B cell (primary cell): ENCODE data around the gene HOXA1. TPM values are rescaled to one million over a fixed set of nuclear protein-coding genes. Genes with fewer than 3 reads are reported as not detected.

ENCODE experiments used
- ATAC-seq: fragments of 200-7000 bp; cut with Tn5 transposase; one replicate; pipeline ENCODE4 v1.10.0; 2021; ENCODE audit warnings: low read depth, mild to moderate bottlenecking, moderate number of reproducible peaks, moderate library complexity
- CTCF ChIA-PET: fragments of 350-600 bp; sonication (Branson Sonifier 250); formaldehyde crosslinking; loops from one replicate; lab custom pipeline; 2021; ENCODE audit warnings: antibody characterized with exemption, inconsistent platforms; lab: Charles Lee
- POLR2A ChIA-PET: fragments of 350-600 bp; sonication (Branson Sonifier 250); formaldehyde crosslinking; loops from one replicate; lab custom pipeline; 2021; ENCODE audit warnings: antibody characterized with exemption; lab: Charles Lee
- DNase-seq: peaks from one replicate; pipeline ENCODE4 v3.0.0; 2013
- H2AFZ ChIP-seq: 2 replicates; pipeline ENCODE4 v1.6.1; 2012; ENCODE audit warnings: mild to moderate bottlenecking, low read depth, low read length; ENCODE audit not compliant: insufficient read depth, poor library complexity, severe bottlenecking
- H3K27ac ChIP-seq, 2 donors: 1 replicate in 1 of 2; 2 replicates in 1 of 2; pipeline ENCODE4 v1.5.1; 2012 to 2013; ENCODE audit warnings: low read length in 2 of 2, mild to moderate bottlenecking in 2 of 2, moderate library complexity in 1 of 2
- H3K27me3 ChIP-seq, 4 experiments: fragments of 200-600 bp in 1 of 4; sonication (generic) in 1 of 4; replicated peaks in 1 of 4; 1 replicate in 2 of 4; 2 replicates in 2 of 4; pipeline versions ENCODE4 v1.6.1 to v1.7.0; 2013 to 2016; ENCODE audit warnings: low read length in 3 of 4, mild to moderate bottlenecking in 2 of 4, mixed read lengths in 1 of 4, moderate library complexity in 1 of 4; ENCODE audit not compliant: insufficient read depth in 4 of 4, control insufficient read depth in 3 of 4; ENCODE audit errors: control extremely low read depth in 1 of 4
- H3K36me3 ChIP-seq, 2 experiments: replicated peaks in 1 of 2; 1 replicate in 1 of 2; 2 replicates in 1 of 2; pipeline versions ENCODE4 v1.6.1 to v1.7.1; 2013; ENCODE audit warnings: low read length in 1 of 2; ENCODE audit not compliant: insufficient read depth in 2 of 2, control insufficient read depth in 1 of 2; ENCODE audit errors: control extremely low read depth in 1 of 2, extremely low read depth in 1 of 2
- H3K4me1 ChIP-seq, 2 donors: fragments of 200-600 bp in 1 of 2; sonication (generic) in 1 of 2; 1 replicate in 1 of 2; 2 replicates in 1 of 2; pipeline versions ENCODE4 v1.5.1 to v1.6.1; 2013 to 2017; ENCODE audit warnings: low read length in 2 of 2; ENCODE audit not compliant: control insufficient read depth in 2 of 2, insufficient read depth in 2 of 2
- H3K4me2 ChIP-seq: replicated peaks from 2 replicates; pipeline ENCODE3; 2012; ENCODE audit warnings: mild to moderate bottlenecking, low read depth, low read length; ENCODE audit not compliant: poor library complexity, severe bottlenecking
- H3K4me3 ChIP-seq, 5 experiments: fragments of 200-600 bp in 1 of 5; sonication (generic) in 1 of 5; 1 replicate in 3 of 5; 2 replicates in 2 of 5; pipeline versions ENCODE4 v1.5.1 to v1.7.0; 2011 to 2016; ENCODE audit warnings: low read length in 4 of 5, mild to moderate bottlenecking in 4 of 5, low read depth in 2 of 5, control low read depth in 1 of 5, moderate library complexity in 1 of 5; ENCODE audit not compliant: insufficient read depth in 1 of 5; ENCODE audit errors: control extremely low read depth in 1 of 5, extremely low read depth in 1 of 5
- H3K79me2 ChIP-seq: fragments of 200-600 bp; sonication (generic); one replicate; pipeline ENCODE4 v1.6.0; 2016; ENCODE audit warnings: low read length; ENCODE audit not compliant: control insufficient read depth, insufficient read depth
- H3K9ac ChIP-seq: fragments of 200-600 bp; sonication (generic); 2 replicates; pipeline ENCODE4 v1.6.1; 2017; ENCODE audit warnings: mild to moderate bottlenecking, low read length, moderate library complexity
- H3K9me3 ChIP-seq, 3 donors: one replicate each; pipeline versions ENCODE4 v1.6.1 to v1.7.1; 2013; ENCODE audit warnings: low read length in 2 of 3; ENCODE audit not compliant: control insufficient read depth in 2 of 3, insufficient read depth in 1 of 3; ENCODE audit errors: control extremely low read depth in 1 of 3
- H4K20me1 ChIP-seq: 2 replicates; pipeline ENCODE4 v1.6.0; 2012; ENCODE audit warnings: mild to moderate bottlenecking, low read length; ENCODE audit not compliant: insufficient read depth, control insufficient read depth, poor library complexity, severe bottlenecking
- H3K27ac Mint-ChIP-seq: one replicate; pipeline ENCODE4 v1.8.0; 2021; ENCODE audit warnings: mixed read lengths
- H3K27me3 Mint-ChIP-seq: one replicate; pipeline ENCODE4 v1.8.0; 2021; ENCODE audit warnings: mixed read lengths
- H3K4me1 Mint-ChIP-seq: one replicate; pipeline ENCODE4 v1.8.0; 2021; ENCODE audit warnings: mixed read lengths
- H3K4me3 Mint-ChIP-seq: one replicate; pipeline ENCODE4 v1.8.0; 2021; ENCODE audit warnings: mixed read lengths
- H3K9me3 Mint-ChIP-seq: one replicate; pipeline ENCODE4 v1.8.0; 2022; ENCODE audit warnings: mixed read lengths; ENCODE audit not compliant: insufficient read depth
- EZH2 ChIP-seq: IDR thresholded peaks from 2 replicates; pipeline ENCODE4 v1.6.1; 2012; ENCODE audit warnings: borderline replicate concordance, low read depth, mild to moderate bottlenecking, moderate library complexity, low read length; ENCODE audit not compliant: insufficient read depth, poor library complexity, severe bottlenecking
- WGBS: methylation state at CpG from one replicate; pipeline ENCODE4 v1.1.5; 2013; ENCODE audit warnings: missing lambda C conversion rate; ENCODE audit not compliant: insufficient coverage; 5-methylcytosine and 5-hydroxymethylcytosine counted together
- intact Hi-C: fragments of 100-400 bp; cut with micrococcal nuclease; formaldehyde crosslinking; loops from one replicate; pipeline ENCODE4 v1.10.0; 2022
- polyA plus RNA-seq: library from polyadenylated mRNA; depleted of rRNA; stranded (reverse); fragments of >200 nt; gene quantifications from 2 replicates; pipeline ENCODE4 v1.2.3, GENCODE V29; 2012
- total RNA-seq, 2 donors: library from RNA; stranded (reverse); fragments of 120-200 nt in 1 of 2; gene quantifications; 1 replicate in 1 of 2; 2 replicates in 1 of 2; pipeline versions ENCODE4 v1.2.3 to v1.2.4, GENCODE V29; 2013 to 2022
- TF ChIP-seq, protein P1 (sequence below): fragments of 200-600 bp; IDR thresholded peaks from one replicate; pipeline ENCODE4 v1.8.0; 2022; ENCODE audit warnings: antibody characterized with exemption, mild to moderate bottlenecking

HOXA1 gene
- total and polyA plus RNA-seq, 2 donors (not counting 1 experiment from before 2014, with no cell fraction given), result 0.13 to 0.37 TPM

DNA sequence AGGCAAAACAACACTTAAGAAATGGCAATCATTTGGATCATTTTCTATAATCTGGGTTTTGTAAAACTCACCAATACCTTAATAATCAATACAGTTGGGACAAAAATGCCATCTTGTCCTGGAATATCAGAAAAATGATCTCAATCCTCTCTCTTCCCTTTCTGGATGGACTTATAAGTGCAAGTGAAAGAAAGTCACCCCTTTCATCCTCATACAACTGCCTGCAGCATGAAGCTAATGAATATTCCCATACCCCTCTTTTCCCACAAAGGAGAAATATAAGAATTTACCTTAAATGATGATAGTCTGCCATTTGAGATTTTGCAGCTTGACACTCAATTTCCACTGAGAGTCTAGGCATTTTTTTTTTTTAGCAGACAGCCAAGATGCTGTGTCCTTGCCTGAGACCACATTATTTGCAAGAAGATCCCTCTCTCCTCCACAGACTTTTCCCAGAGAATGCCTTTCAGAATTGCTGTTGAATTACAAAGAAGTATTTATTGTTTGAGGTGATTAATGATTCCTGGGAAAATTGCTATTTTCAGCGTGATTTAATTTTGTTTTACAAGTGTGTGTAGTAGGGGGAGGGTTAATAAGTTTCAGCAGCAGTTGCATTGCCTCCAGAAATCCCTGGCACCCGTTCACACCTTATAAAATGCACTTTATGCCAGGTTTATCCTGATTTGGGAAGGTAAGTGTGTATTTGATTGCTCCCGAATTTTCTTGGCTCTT is 31.0 kb upstream of the HOXA1 start:
- Mint-ChIP-seq H3K27me3 (peaks cover 46% of the 10 kb centered on the region), H3K9me3 (peaks cover 2% of the 10 kb centered on the region), H3K27ac (no peak overlapping the region), H3K4me1 (no peaks in the 10 kb centered on the region), H3K4me3 (no peak overlapping the region)
- no peak overlapping the region for H3K27ac ChIP-seq
- H3K9me3 ChIP-seq, result peaks cover 0 to 16% (median 0%) of the 10 kb centered on the region in 3 donors
- H2AFZ ChIP-seq, result no peak overlapping the region
- H3K4me2 ChIP-seq, result no peak overlapping the region
- peaks cover 0 to 6% (median 2%) of the 10 kb centered on the region in 4 experiments for H3K27me3 ChIP-seq
- POLR2A ChIA-PET, result no interaction called here
- no peaks in the 10 kb centered on the region for H3K4me1 ChIP-seq
- CTCF ChIA-PET, result no interaction called here
- intact Hi-C loops, result no loop called here
- WGBS, result no CpG with 5 or more reads among the region's 3 CpGs
- DNase-seq (no peak), ATAC-seq (no peak)
- no peak overlapping the region for H3K4me3 ChIP-seq
- no peak for TF ChIP-seq EZH2
- TF ChIP-seq, protein P1, sequence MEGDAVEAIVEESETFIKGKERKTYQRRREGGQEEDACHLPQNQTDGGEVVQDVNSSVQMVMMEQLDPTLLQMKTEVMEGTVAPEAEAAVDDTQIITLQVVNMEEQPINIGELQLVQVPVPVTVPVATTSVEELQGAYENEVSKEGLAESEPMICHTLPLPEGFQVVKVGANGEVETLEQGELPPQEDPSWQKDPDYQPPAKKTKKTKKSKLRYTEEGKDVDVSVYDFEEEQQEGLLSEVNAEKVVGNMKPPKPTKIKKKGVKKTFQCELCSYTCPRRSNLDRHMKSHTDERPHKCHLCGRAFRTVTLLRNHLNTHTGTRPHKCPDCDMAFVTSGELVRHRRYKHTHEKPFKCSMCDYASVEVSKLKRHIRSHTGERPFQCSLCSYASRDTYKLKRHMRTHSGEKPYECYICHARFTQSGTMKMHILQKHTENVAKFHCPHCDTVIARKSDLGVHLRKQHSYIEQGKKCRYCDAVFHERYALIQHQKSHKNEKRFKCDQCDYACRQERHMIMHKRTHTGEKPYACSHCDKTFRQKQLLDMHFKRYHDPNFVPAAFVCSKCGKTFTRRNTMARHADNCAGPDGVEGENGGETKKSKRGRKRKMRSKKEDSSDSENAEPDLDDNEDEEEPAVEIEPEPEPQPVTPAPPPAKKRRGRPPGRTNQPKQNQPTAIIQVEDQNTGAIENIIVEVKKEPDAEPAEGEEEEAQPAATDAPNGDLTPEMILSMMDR, result no peak
- no peaks in the 10 kb centered on the region for H3K79me2 ChIP-seq
- no peak overlapping the region for H3K9ac ChIP-seq
- no peaks in the 10 kb centered on the region for H3K36me3 ChIP-seq
- H4K20me1 ChIP-seq, result no peaks in the 10 kb centered on the region

DNA sequence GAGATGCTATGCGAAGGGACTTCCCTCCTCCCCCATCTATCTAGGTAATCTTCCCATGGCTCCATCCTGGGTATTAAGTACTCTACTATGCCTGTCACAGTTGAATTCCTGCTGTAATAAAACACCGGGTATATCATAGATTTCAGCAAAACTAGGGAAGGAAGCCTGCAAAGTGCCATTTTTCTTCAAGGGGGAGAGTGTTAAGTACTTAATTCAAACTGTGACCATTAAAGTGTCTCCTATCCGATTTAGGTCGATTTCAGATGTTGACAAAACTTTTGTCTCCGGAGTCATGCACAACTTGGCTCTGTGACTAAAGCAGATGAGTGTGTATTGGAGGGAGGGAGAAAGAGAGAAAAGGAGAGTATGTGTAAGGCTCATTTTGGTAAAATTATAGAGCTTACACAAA is 30.2 kb upstream of the HOXA1 start:
- no peak overlapping the region for H3K27ac ChIP-seq
- intact Hi-C loops, result no loop called here
- ATAC-seq, result no peak
- 88% methylated on average over 4 of the region's 5 CpGs for WGBS
- no peak for DNase-seq
- H4K20me1 ChIP-seq, result no peaks in the 10 kb centered on the region
- H3K4me1 ChIP-seq, result no peaks in the 10 kb centered on the region
- H3K79me2 ChIP-seq, result no peaks in the 10 kb centered on the region
- Mint-ChIP-seq H3K27me3 (peaks cover 40% of the 10 kb centered on the region), H3K27ac (no peak overlapping the region), H3K9me3 (peaks cover 2% of the 10 kb centered on the region), H3K4me1 (no peaks in the 10 kb centered on the region), H3K4me3 (no peak overlapping the region)
- no peak overlapping the region for H2AFZ ChIP-seq
- no peak overlapping the region for H3K4me2 ChIP-seq
- peaks cover 0 to 4% (median 2%) of the 10 kb centered on the region in 4 experiments for H3K27me3 ChIP-seq
- H3K9me3 ChIP-seq, result peaks cover 0 to 13% (median 0%) of the 10 kb centered on the region in 3 donors
- H3K4me3 ChIP-seq, result no peak overlapping the region
- POLR2A ChIA-PET, result no interaction called here
- TF ChIP-seq, protein P1, result no peak
- no peak for TF ChIP-seq EZH2
- H3K9ac ChIP-seq, result no peak overlapping the region
- CTCF ChIA-PET, result no interaction called here
- no peaks in the 10 kb centered on the region for H3K36me3 ChIP-seq
